ENCODE results near the gene CLCNKB.
"Not testable (repeated sequence)": the region's sequence is repeated elsewhere in the genome, so short reads cannot be mapped to it uniquely, and the experiment has no call there.

CLCNKB gene

DNA sequence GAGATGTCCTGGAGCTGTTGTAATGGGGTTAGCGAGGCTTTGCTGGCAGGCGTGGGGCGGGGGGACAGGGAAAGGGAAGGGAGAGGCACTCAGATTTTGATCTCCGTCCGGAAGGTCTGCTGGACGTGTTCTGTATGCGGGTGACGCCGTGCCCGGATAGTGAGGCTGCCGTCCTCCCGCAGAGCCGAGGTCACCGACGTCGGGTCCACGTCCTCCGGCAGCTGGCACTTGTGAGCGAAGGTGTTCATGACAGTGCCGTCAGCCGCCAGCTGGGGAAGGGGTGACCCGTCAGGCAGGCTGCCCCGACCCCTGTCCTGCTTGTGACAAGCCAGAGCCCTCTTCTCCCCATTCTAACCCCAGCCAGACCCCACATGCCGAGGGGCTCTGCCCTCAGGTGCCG lies 28.1 kb upstream of the CLCNKB start:
- DNase-seq (ENCODE audit: low spot score): no peak

DNA sequence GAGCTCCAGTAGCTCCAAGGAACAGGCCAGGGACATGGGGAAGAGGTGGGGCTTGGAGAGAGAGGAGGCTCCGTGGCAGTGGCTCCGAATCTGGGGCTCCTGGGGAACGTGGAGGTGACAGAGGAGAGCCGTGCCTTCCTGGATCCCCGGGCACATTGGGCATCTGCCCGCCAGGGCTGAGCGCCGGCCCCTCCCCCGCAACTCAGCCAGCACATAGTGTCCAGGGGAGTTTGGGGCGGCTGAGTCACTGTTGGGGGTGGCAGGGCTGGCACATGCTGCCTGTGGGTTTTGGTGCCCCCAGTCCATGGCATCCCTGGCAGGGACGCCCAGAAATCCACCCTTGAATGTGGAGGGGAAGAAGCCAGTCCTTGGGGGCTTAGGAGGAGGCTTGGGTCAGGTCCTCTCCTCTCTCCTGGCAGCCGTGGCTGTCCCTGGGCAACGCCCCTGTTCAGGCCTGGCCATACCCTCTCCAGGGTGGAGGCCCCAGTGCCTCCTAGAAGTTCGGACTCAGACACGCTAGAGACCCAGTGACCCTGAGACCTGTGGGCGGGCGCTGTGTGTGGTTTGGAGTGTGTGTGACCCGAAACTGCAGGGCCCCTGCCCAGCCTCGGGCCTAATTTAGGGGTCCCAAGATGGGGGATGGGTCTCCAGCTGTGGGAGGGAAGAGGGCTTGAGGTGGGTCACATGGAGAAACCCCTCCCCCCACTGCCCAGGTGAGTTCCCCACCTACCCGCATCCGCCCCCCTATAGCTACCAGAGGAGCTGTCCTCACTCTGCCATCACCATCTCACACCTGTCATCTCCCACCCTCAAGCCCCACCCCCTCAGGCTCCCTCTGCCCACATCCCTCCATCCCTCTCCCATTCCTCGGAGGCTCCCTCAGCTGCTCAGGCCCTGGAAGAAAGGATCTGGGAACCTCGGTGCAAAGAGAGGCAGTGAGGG lies 27.4 kb upstream of the CLCNKB start:
- no peak for DNase-seq (ENCODE audit: low spot score)

DNA sequence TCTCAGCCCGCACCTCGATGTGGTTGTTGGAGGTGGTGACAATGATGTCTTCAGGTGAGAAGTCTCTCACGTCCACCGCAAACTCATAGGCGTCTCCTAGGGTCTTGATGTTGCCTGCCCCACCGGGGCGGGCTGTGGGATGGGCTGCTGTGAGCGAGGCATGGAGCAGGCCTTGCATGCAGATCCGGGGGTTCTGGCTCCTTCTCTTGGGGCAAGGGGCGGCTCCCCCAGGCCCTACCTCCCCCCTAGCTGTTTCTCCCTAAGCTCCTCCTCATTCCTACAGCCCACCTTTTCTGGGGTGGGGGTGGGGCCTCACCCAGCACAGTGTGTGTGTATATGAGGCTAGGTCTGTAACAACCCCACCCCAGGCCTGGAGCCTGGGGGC lies 26.5 kb upstream of the CLCNKB start:
- DNase-seq (ENCODE audit: low spot score): no peak

DNA sequence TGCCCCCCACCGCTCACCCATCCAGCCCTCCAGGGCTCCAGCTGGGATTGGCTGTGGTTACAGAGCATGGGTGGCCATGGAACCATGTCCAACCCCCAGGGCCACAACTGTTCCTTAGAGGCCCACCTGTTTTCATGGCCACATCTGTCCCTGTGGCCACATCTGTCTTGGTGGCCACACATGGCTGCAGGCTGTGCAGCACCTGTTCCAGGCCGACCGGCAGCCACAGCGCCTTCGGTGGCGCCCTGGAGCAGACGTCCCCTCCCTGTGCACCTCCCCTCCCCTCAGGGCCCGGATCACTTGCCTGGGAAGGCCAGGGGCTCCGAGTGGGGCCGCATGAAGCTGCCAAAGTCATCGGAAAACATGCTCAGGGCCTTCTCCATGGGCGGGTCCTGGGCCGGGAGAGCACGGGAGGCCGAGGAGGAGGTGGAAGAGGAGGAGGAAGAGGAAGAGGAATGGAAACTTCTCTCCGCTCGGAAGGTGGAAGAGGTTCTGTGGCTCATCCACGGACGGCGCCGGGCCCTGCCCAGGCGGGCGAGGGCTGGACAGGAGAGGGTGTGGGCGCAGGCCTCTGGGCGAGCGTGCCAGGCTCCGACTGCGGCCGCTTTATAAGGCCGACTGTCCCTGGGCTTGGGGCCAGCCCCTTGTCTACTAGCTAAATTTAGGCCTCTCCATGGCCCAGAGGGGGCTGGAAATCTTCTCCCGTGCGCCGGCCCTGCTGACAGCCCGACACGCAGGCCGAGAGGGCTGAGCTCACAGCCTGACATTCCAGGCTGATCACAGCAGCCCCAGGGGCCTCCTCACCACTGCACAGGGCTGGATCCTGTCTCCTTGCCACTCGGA lies 25.9 kb upstream of the CLCNKB start, which contains the start of gene HSPB7:
HSPB7 (minus strand) TSS at position 583 of the 843 bp plus-strand sequence; CDS start at position 503, 80 bp downstream.
- DNase-seq (ENCODE audit: low spot score): no peak

DNA sequence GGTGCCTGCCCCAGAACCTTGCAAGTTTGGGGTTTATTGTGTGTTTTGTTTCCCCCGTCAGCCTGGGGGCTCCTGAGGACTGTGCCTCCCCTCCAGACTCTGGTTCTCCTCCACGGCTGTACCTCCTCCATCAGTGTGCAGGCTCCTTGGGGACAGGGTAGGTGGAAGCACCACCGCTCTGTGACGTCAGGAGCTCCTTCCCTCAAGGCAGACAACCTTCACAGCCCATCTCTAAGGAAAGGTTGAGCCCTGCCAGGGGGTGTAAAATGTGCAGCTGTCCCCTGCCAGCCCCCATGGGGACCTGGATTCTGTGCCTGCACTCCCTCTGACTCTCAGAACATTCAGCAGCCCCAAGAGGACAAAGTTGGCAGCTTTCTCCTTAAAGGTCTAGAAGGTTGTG lies 25.3 kb upstream of the CLCNKB start:
- no peak for DNase-seq (ENCODE audit: low spot score)

DNA sequence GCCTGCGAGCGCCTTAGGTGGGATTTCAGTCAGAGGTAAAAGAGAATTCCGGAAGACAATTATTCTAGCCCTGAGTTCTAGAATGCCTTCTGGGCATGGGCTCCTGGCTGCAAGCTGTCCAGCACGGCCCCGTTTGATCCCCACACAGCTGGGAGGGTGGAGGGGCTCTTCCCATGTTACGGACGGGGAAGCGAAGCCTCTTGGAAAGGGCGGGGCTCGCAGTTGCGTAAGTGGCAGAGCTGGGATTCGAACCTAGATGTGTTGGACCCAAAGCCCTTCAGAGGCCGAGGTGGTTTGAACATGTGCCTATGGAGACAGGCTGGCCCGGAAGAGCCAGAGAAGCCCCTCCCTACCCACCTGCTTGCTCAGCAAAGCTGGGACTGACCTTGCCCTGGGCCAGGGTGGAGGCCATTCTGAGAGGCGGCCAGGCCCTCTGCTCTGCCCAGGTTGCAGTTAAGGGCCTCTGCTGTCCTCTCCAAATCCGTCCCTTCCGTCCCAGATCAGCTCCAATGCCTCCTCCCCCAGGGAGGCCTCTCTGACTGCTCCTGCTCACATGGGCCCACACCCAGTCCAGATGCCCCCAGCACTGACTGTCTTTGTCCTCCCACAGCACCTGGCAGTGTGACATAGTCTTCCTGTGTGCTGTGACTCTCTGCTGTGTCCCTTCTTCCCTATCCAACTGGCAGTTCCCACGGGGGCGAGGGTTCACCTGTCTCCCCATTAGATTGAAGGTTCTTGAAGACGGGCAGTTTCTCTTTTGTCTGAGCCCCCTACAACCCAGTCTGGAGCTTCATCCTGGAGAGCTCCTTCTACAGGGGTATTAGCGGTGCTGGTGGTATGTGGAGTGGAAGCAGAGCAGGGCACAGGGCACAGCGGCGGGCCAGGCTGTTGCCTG lies 24.6 kb upstream of the CLCNKB start:
- DNase-seq (ENCODE audit: low spot score): no peak

DNA sequence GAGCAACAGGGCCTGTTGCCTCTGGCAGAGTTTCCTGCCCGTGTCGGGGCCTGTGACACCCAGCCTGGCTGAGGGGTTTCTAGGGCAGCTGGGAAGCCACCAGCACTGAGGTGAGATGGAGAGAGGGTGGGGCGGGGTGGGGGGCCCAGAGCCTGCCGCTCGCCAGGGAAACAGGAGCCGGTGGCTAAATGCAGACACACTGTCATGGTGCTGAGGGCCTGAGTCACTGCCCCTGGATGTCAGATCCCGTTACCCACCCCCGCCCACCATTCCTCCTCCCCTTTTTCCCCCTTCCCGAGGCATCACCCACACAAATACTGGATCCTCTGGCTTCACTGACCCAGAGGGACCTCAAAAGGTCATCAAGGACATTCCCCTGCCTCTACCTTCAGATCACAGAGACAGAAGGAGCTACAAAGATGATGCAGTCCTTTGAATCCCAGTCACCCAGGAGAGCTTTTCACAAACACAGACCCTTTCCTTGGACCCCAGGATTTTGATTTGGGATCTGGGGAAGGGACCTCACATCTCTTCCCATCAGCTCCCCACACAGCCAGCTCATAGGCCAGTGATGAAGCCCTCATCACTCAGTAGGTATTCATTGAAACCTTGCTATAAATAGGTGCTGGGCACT lies 23.8 kb upstream of the CLCNKB start:
- no peak for DNase-seq (ENCODE audit: low spot score)

DNA sequence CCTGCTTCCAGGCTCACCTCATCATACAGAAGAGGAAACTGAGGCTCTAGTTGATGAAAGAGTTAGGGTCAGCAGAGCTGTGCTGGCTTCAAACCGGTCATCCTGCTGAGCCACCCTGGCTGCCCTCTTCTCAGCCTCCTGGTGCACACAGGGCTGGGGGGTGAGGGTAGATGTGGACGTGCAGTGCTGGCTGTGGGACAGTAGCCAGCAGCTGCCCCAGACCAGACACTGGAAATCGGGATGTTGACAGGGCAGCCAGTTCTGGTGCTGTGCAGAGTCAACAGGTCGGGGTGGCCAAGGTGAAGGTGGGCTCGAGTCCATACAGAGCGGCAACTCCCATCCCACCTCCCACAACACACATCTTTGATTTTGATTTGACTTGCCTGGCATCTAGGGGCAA lies 23.3 kb upstream of the CLCNKB start:
- no peak for DNase-seq (ENCODE audit: low spot score)

DNA sequence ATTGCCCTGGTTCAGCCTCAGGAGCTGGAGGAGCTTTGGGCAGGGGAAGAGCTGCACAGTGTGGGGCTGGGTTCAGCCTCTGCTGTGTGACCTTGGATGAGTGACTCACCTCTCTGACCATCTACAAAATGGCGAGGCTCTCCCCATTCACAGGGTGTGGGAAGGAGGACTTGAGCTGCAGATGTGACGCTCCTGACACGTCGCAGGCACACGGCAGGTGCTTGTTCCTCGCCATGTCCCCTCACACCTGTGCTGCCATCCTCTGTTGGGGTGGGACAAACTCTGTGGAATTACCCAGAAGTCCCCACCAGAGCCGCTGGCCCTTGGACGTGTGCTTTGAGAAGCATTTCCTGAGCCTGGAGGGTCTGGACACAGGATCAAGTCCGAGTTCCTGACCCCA lies 22.7 kb upstream of the CLCNKB start:
- DNase-seq (ENCODE audit: low spot score): not testable (repeated sequence)

DNA sequence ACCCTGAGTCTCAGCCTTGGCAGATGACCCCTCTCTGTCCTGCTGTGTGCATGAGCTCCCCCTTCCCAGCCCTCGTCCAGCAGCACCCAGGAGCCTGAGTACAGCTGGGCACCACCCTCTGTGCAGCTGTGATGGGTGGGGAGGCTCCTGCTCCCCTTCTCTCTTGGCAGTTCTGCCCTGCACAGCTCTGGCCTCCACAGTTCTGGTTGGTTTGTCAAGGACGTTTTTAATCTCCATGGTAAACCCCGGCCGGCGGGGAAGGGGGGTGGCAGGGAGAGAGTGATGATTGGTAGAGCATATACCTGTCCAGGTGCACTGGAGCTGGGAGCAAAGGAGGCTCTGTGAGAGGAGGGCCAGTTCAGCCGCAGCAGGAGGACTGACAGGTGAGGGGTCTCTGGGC lies 21.9 kb upstream of the CLCNKB start, which contains the start of gene CLCNKA:
CLCNKA (plus strand) TSS at position 356 of the 400 bp plus-strand sequence. CDS start 584 bp downstream, outside the sequence.
- DNase-seq (ENCODE audit: low spot score): no peak

DNA sequence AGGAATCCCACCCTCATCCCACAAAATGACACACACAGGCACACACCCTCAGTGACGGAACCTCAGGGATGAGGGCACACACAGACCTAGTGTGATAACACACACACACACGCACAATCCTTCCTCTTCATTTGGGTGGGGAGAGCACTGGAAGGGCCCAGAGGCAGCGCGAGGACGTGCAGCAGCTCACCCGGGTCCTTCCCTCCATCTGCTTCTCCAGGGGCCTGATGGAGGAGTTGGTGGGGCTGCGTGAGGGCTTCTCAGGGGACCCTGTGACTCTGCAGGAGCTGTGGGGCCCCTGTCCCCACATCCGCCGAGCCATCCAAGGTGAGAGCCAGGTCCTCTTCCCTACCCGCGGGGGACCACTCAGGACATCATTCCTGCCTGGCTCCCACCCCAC lies 21.2 kb upstream of the CLCNKB start:
- no peak for DNase-seq (ENCODE audit: low spot score)

DNA sequence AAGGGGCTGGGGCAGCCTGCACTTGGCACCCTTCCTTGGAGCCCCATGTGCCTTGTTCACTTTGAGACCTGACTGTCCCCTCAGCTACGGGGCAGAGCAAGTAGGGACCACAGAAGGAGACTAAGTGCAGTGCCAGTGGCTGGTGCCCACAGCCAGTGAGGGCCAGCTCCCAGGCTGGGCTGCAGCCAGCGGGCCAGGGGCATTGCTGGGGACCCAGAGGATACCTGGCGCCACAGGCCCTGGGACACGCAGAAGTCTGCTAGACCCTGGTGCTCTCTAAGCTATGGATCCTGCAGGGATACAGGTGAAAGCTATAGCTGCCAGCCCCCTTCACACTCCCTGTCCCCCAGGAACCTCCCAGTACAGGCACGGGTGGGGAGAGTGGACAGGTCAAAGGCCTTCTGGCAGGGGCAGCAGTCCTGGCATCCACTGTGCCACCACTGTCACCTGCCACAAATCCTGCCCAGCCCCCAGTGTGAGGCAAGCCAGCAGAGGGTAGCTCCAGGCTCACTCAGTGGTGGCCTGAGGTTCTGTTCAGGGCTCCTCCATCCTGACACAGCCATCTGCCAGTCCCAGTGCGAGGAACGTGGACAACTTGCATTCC lies 20.4 kb upstream of the CLCNKB start:
- DNase-seq (ENCODE audit: low spot score): no peak

DNA sequence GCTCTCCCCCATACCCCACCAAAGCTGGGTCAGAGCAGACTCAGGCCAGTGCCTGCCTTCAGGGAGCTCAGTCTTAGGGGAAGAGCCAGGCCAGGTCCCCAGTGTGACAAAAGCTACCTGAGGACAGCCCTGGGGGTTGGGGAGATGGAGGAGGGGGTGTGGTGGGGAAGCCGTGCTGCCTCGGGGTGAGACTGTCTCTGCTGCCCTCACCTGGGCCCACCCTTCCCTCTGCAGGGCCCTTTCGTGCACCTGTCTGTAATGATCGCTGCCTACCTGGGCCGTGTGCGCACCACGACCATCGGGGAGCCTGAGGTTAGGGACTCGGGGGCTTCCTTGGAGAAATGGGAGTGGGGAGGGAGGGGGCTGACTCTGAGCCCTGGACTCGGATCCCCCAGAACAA lies 17.3 kb upstream of the CLCNKB start:
- DNase-seq (ENCODE audit: low spot score): not testable (repeated sequence)

DNA sequence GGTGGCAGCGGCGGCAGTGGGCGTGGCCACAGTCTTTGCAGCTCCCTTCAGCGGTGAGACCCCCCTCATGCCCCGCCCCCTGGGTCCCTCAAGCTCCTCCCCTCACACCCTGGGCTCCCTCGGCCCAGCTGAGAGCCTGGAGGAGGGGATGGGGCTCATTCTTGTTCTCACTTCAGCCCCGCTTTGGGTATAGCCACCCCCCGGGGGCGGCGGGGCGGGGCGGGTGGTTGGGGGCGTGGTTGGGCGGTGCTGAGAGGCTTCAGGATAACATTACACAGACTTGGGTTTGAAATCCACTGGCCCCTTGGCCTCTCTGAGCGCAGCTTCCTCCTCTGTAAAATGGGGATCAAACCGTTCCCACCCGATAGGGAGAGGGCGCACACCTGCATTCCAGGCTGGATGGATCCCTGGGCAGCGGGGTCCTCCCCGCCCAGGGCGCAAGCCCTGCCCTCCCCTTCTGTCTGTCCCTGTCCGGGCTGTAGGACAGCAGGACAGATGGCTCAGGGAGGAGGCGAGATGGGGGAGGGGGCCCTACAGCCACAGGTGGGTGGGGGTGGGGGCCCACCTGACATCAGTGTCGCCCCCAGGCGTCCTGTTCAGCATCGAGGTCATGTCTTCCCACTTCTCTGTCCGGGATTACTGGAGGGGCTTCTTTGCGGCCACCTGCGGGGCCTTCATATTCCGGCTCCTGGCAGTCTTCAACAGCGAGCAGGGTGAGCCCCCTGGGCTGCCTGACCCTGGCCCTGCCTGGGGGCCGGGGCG lies 16.7 kb upstream of the CLCNKB start:
- DNase-seq (ENCODE audit: low spot score): no peak

DNA sequence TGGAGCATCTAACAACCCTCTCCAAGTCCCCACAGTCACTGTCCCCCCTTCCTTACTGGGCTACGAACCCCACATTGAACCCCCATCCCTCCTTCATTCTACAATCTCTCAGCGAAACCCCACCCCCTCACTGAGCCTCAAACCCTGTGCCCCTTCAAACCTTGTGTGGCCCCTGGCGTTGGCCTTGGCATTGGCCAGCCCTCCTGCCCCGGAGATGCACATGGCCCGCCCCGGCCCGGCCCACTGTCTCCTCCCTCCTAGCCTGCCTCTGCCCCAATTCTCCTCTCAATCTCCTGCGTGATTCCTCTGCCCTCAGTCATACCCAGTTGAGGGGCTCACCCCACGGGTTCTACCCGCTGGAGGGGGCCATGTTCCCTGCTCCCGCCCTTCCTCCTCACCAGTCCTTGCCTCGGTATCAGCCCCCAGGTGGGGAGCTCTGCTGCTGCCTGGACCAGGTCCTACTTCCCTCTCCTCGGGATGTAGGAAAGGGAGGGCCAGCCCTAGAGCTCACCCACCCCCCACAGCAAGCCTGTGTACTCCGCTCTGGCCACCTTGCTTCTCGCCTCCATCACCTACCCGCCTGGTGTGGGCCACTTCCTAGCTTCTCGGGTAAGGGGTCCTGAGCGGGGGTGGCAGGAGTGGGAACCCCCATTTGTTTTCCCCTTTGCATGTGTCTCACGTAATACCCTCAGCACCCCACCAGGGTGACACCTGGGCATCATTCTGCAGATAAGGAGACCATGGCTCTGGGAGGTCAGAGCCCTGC lies 15.2 kb upstream of the CLCNKB start:
- DNase-seq (ENCODE audit: low spot score): no peak

DNA sequence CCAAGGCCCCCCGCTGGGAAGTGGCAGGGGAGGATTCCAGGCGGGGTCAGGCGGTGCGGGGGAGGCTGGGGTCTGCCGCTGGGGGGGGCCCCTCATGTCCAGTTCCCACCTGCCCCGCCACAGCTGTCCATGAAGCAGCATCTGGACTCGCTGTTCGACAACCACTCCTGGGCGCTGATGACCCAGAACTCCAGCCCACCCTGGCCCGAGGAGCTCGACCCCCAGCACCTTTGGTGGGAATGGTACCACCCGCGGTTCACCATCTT lies 14.6 kb upstream of the CLCNKB start:
- not testable (repeated sequence) for DNase-seq (ENCODE audit: low spot score)

DNA sequence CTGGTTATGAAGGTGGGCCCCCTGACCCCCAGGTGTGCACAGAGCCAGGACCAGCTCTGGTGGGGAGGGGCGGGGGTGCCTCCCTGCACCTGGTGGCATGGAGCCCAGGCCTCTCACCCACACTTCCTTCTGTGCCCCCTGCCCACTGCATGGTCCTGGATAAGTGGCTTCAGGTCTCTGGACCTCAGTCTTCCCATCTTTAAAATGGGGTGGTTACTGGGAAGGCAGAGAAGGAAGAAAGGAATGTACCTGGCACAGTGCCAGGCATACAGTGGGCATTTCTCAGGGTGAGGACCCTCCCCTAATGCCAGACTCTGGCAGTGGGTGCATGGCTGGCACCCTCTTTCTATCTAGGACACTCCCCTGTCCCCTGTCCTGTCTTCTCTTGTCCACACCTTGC lies 14.3 kb upstream of the CLCNKB start:
- no peak for DNase-seq (ENCODE audit: low spot score)

DNA sequence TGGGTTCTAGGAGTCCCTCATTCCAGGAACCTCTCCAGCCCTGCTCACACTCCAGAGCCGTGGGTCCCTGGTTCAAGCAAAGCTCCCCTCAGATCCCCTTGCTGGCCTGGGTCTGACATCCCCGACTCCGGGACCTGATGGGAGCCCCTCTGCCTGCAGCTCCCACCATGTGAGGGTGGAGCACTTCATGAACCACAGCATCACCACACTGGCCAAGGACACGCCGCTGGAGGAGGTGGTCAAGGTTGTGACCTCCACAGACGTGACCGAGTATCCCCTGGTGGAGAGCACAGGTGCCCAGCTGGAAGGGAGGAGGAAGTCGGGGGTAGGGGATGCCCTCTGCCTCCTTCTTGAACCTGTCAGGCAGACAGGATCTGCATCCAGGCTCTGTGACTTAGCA lies 12.0 kb upstream of the CLCNKB start:
- DNase-seq (ENCODE audit: low spot score): no peak

DNA sequence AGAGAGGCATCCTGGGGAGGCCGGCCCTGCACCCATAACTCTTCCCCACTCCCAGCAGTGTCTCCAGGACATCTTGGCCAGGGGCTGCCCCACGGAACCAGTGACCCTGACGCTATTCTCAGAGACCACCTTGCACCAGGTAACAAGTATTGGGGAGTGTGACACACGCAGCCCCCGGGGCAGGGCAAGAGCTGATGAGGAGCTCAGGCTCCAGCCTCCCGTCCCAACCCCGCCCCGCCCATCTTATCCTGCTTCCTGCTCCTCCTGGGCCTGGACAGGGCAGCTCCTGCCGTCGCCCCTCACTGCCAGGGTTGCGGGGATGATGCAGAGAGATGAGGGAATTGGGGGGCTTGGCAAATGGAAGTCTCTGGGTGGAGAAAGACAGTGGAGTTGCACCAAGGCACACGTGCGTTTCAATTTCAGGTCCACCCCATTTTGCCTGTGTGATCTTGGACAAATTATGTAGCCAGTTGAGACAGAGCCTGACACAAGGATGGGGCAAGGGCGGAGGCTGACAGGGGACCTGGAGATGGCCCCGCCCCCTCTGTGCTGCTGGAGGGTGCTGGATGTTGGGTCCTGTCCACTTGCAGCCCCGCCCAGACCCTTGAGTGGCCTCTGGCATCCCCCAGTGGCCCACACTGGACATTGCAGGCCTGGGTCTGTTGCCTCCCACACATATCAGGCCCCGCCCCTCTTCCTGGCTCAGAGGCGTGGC lies 11.0 kb upstream of the CLCNKB start:
- peak; percentile 79 for DNase-seq (ENCODE audit: low spot score)

Measured in SW480 (cell line).